Fibroblast of villous mesenchyme (primary cell): ENCODE results near the gene SMARCB1. TPM values are rescaled to one million over a fixed set of nuclear protein-coding genes. Genes with fewer than 3 reads are reported as not detected.

Experiments used
- DNase-seq: peaks from one replicate; pipeline ENCODE4 v3.0.0-alpha.2; 2010; ENCODE audit warnings: low read depth
- H3K4me3 ChIP-seq: 2 replicates; pipeline ENCODE4 v1.5.1; 2011; ENCODE audit warnings: low read depth, mild to moderate bottlenecking, low read length
- CTCF ChIP-seq: IDR thresholded peaks from 2 replicates; pipeline ENCODE4 v1.5.1; 2012; ENCODE audit warnings: low read depth, mild to moderate bottlenecking, low read length; ENCODE audit not compliant: insufficient read depth
- total RNA-seq: library from RNA; depleted of rRNA; stranded (reverse); fragments of >200 nt; gene quantifications from 2 replicates; pipeline ENCODE4 v1.2.3, GENCODE V29; 2012

Gene SMARCB1
- total RNA-seq, 1 donor, result 61.7 TPM

GRCh38 chr22:23801238-23801821 lies 14.6 kb downstream of the SMARCB1 start:
- no peak for TF ChIP-seq CTCF
- H3K4me3 ChIP-seq, result no peak overlapping the region
- no peak for DNase-seq

GRCh38 chr22:23801886-23802377 lies 15.2 kb downstream of the SMARCB1 start:
- no peak for DNase-seq
- TF ChIP-seq CTCF, result no peak
- no peak overlapping the region for H3K4me3 ChIP-seq

- no peak for DNase-seq
Observed at GRCh38 chr22:23803001-23803819, 16.4 kb downstream of the SMARCB1 start.

GRCh38 chr22:23804781-23805291 lies 18.1 kb downstream of the SMARCB1 start:
- peak; percentile 29 for TF ChIP-seq CTCF
- H3K4me3 ChIP-seq, result no peak overlapping the region
- peak; percentile 87 for DNase-seq

More at GRCh38 chr22:23803001-23803819, 16.4 kb downstream of the SMARCB1 start:
- no peak overlapping the region for H3K4me3 ChIP-seq
- no peak for TF ChIP-seq CTCF

GRCh38 chr22:23806837-23807236 lies 20.1 kb downstream of the SMARCB1 start:
- H3K4me3 ChIP-seq, result no peak overlapping the region
- DNase-seq, result no peak
- no peak for TF ChIP-seq CTCF

GRCh38 chr22:23812378-23812777 lies 25.6 kb downstream of the SMARCB1 start:
- no peak for DNase-seq
- H3K4me3 ChIP-seq, result no peak overlapping the region

More at GRCh38 chr22:23812378-23812777, 25.6 kb downstream of the SMARCB1 start:
- no peak for TF ChIP-seq CTCF
